H9 (cell line): ENCODE data around the gene TNFSF9. TPM values are rescaled to one million over a fixed set of nuclear protein-coding genes. Genes with fewer than 3 reads are reported as not detected.

Experiments used
- DNase-seq: peaks from one replicate; pipeline ENCODE4 v3.0.0-alpha.2; 2017
- H2AFZ ChIP-seq: one replicate; pipeline ENCODE4 v1.6.1; 2013; ENCODE audit warnings: mild to moderate bottlenecking, low read length, control low read depth, moderate library complexity
- H2AK5ac ChIP-seq: 2 replicates; pipeline ENCODE4 v1.6.1; 2013; ENCODE audit warnings: low read length, control low read depth, mixed read lengths; ENCODE audit not compliant: insufficient read length
- H2BK120ac ChIP-seq: one replicate; pipeline ENCODE4 v1.6.1; 2013; ENCODE audit warnings: low read depth, mild to moderate bottlenecking, low read length, control low read depth, inconsistent platforms; ENCODE audit not compliant: poor library complexity, severe bottlenecking
- H2BK12ac ChIP-seq: 2 replicates; pipeline ENCODE4 v1.6.1; 2013; ENCODE audit warnings: low read length, control low read depth, mixed read lengths, low read depth; ENCODE audit not compliant: insufficient read length
- H2BK15ac ChIP-seq: 2 replicates; pipeline ENCODE4 v1.6.1; 2013; ENCODE audit warnings: low read depth, low read length, control low read depth
- H2BK20ac ChIP-seq: one replicate; pipeline ENCODE4 v1.6.1; 2013; ENCODE audit warnings: low read depth, mild to moderate bottlenecking, low read length, control low read depth, inconsistent platforms; ENCODE audit not compliant: poor library complexity, severe bottlenecking
- H2BK5ac ChIP-seq: 2 replicates; pipeline ENCODE4 v1.6.1; 2013; ENCODE audit warnings: low read length, control low read depth, mixed read lengths; ENCODE audit not compliant: insufficient read length
- H3K14ac ChIP-seq: 2 replicates; pipeline ENCODE4 v1.6.1; 2013; ENCODE audit warnings: low read length, control low read depth; ENCODE audit not compliant: insufficient read depth
- H3K18ac ChIP-seq: 2 replicates; pipeline ENCODE4 v1.6.1; 2013; ENCODE audit warnings: low read depth, mild to moderate bottlenecking, mixed read lengths, low read length, control low read depth; ENCODE audit not compliant: insufficient read length
- H3K23ac ChIP-seq: 2 replicates; pipeline ENCODE4 v1.6.1; 2013; ENCODE audit warnings: low read length, control low read depth, mixed read lengths, low read depth; ENCODE audit not compliant: insufficient read length
- H3K23me2 ChIP-seq: 2 replicates; pipeline ENCODE4 v1.6.1; 2013; ENCODE audit warnings: low read depth, mild to moderate bottlenecking, mixed read lengths, low read length, control low read depth; ENCODE audit not compliant: insufficient read length, poor library complexity, severe bottlenecking
- H3K27ac ChIP-seq: 2 replicates; pipeline ENCODE4 v1.5.1; 2013; ENCODE audit warnings: low read length, control low read depth, mixed read lengths, low read depth; ENCODE audit not compliant: insufficient read length
- H3K27me3 ChIP-seq: 2 replicates; pipeline ENCODE4 v1.6.1; 2013; ENCODE audit warnings: low read length, control low read depth, inconsistent platforms; ENCODE audit not compliant: insufficient read depth
- H3K4ac ChIP-seq: 2 replicates; pipeline ENCODE4 v1.6.1; 2013; ENCODE audit warnings: low read depth, mild to moderate bottlenecking, control low read depth, inconsistent platforms, low read length, moderate library complexity
- H3K4me1 ChIP-seq: 2 replicates; pipeline ENCODE4 v1.6.1; 2013; ENCODE audit warnings: low read length, control low read depth, inconsistent platforms; ENCODE audit not compliant: insufficient read depth
- H3K4me2 ChIP-seq: 2 replicates; pipeline ENCODE4 v1.6.1; 2013; ENCODE audit warnings: low read length, control low read depth, mixed read lengths; ENCODE audit not compliant: insufficient read length, insufficient read depth
- H3K56ac ChIP-seq: 2 replicates; pipeline ENCODE4 v1.6.1; 2013; ENCODE audit warnings: low read depth, mild to moderate bottlenecking, mixed read lengths, low read length, control low read depth; ENCODE audit not compliant: insufficient read length
- H3K79me1 ChIP-seq: 2 replicates; pipeline ENCODE4 v1.6.1; 2013; ENCODE audit warnings: low read depth, mild to moderate bottlenecking, moderate library complexity, low read length, control low read depth, inconsistent platforms; ENCODE audit not compliant: insufficient read depth, poor library complexity, severe bottlenecking
- H3K79me2 ChIP-seq: 2 replicates; pipeline ENCODE4 v1.6.1; 2013; ENCODE audit warnings: low read length, control low read depth, inconsistent platforms; ENCODE audit not compliant: insufficient read depth
- H3K9ac ChIP-seq: 2 replicates; pipeline ENCODE4 v1.6.1; 2013; ENCODE audit warnings: low read length, control low read depth, mixed read lengths; ENCODE audit not compliant: insufficient read length; ENCODE audit errors: extremely low read depth
- H3K9me3 ChIP-seq: one replicate; pipeline ENCODE4 v1.6.1; 2013; ENCODE audit warnings: low read depth, low read length, inconsistent platforms; ENCODE audit not compliant: control insufficient read depth
- H3T11ph ChIP-seq: one replicate; pipeline ENCODE4 v1.6.1; 2013; ENCODE audit warnings: mild to moderate bottlenecking, low read length, control low read depth, inconsistent platforms
- H4K20me1 ChIP-seq: one replicate; pipeline ENCODE4 v1.6.1; 2013; ENCODE audit not compliant: control insufficient read depth, insufficient read length, insufficient read depth
- H4K5ac ChIP-seq: 2 replicates; pipeline ENCODE4 v1.6.1; 2013; ENCODE audit warnings: low read depth, mild to moderate bottlenecking, mixed read lengths, low read length, control low read depth; ENCODE audit not compliant: insufficient read length
- H4K8ac ChIP-seq: replicated peaks from 2 replicates; pipeline ENCODE4 v1.6.1; 2013; ENCODE audit warnings: low read length, control low read depth, mixed read lengths, low read depth; ENCODE audit not compliant: insufficient read length
- H4K91ac ChIP-seq: 2 replicates; pipeline ENCODE4 v1.6.1; 2013; ENCODE audit warnings: low read depth, mild to moderate bottlenecking, moderate library complexity, mixed read lengths, low read length, control low read depth; ENCODE audit not compliant: insufficient read length
- H3K27ac Mint-ChIP-seq, 3 experiments: 2 replicates in 2 of 3; 3 replicates in 1 of 3; pipeline ENCODE4 v1.8.0; 2020 to 2021; ENCODE audit warnings: mixed read lengths in 3 of 3, mild to moderate bottlenecking in 1 of 3, moderate library complexity in 1 of 3
- H3K27me3 Mint-ChIP-seq: 2 replicates; pipeline ENCODE4 v1.8.0; 2021; ENCODE audit warnings: low read depth, mild to moderate bottlenecking, moderate library complexity, mixed read lengths
- H3K36me3 Mint-ChIP-seq, 3 experiments: 2 replicates in 2 of 3; 3 replicates in 1 of 3; pipeline ENCODE4 v1.8.0; 2020 to 2021; ENCODE audit warnings: low read depth in 3 of 3, mixed read lengths in 3 of 3; ENCODE audit not compliant: insufficient read depth in 1 of 3
- H3K4me1 Mint-ChIP-seq, 2 experiments: 2 replicates each; pipeline ENCODE4 v1.8.0; 2020; ENCODE audit warnings: mixed read lengths in 2 of 2
- H3K4me3 Mint-ChIP-seq, 2 experiments: 2 replicates in 1 of 2; 3 replicates in 1 of 2; pipeline ENCODE4 v1.8.0; 2020 to 2021; ENCODE audit warnings: mild to moderate bottlenecking in 2 of 2, mixed read lengths in 2 of 2, moderate library complexity in 1 of 2
- H3K9me3 Mint-ChIP-seq, 2 experiments: 2 replicates in 1 of 2; 3 replicates in 1 of 2; pipeline ENCODE4 v1.8.0; 2020; ENCODE audit warnings: mild to moderate bottlenecking in 2 of 2, mixed read lengths in 2 of 2, moderate library complexity in 1 of 2
- CTCF ChIP-seq: fragments of 200-600 bp; sonication (generic); conservative IDR thresholded peaks from 3 replicates; pipeline ENCODE4 v1.8.0; 2021; ENCODE audit warnings: antibody characterized with exemption, mild to moderate bottlenecking
- WGBS: extraction: QIAGEN DNeasy Blood & Tissue Kit; methylation state at CpG from one replicate; pipeline ENCODE4 v1.1.7; 2013; ENCODE audit warnings: missing lambda C conversion rate, low lambda C conversion rate, mixed read lengths; ENCODE audit not compliant: insufficient read length; ENCODE audit errors: extremely low coverage; 5-methylcytosine and 5-hydroxymethylcytosine counted together
- total RNA-seq: library from RNA; stranded (reverse); gene quantifications from 2 replicates; pipeline ENCODE4 v1.2.1, GENCODE V29; 2021

Gene TNFSF9
- total RNA-seq, 1 experiment from 2014 or later = 1.9 TPM

- Histone ChIP-seq H3K23me2 (peaks cover 3% of the 10 kb centered on the region), H3K4me2 (no peak overlapping the region), H3K79me2 (no peaks in the 10 kb centered on the region), H2BK20ac (no peak overlapping the region), H4K5ac (no peak overlapping the region), H2BK12ac (no peak overlapping the region), H3K14ac (no peak overlapping the region), H3K27ac (no peak overlapping the region), H4K91ac (no peak overlapping the region), H2BK120ac (no peak overlapping the region), H3T11ph (no peak overlapping the region), H3K27me3 (no peaks in the 10 kb centered on the region), H2AK5ac (no peak overlapping the region), H3K4me1 (no peaks in the 10 kb centered on the region), H3K4ac (no peak overlapping the region), H2BK5ac (no peak overlapping the region), H3K79me1 (no peaks in the 10 kb centered on the region), H3K9ac (no peak overlapping the region), H4K20me1 (no peaks in the 10 kb centered on the region), H3K9me3 (no peaks in the 10 kb centered on the region), H3K18ac (no peak overlapping the region), H3K23ac (no peak overlapping the region), H3K56ac (no peak overlapping the region), H2BK15ac (no peak overlapping the region; the same call in 1 of the 2 replicates), H4K8ac (no peak overlapping the region), H2AFZ (no peak overlapping the region)
- no peak overlapping the region for H3K27ac Mint-ChIP-seq
- H3K4me1 Mint-ChIP-seq = no peaks in the 10 kb centered on the region
- H3K4me3 Mint-ChIP-seq = no peak overlapping the region
- no peak for DNase-seq
- TF ChIP-seq CTCF = no peak
- peaks cover 0 to 2% (median 0%) of the 10 kb centered on the region in 3 experiments; a peak in 1 of 7 replicates for H3K36me3 Mint-ChIP-seq
- peaks cover 2 to 3% of the 10 kb centered on the region in 2 experiments; a peak in 1 of 5 replicates for H3K9me3 Mint-ChIP-seq
- peaks cover 21% of the 10 kb centered on the region for H3K27me3 Mint-ChIP-seq
- WGBS = no CpG with 5 or more reads among the region's 15 CpGs
These were observed 41.4 kb upstream of the TNFSF9 start for GRCh38 chr19:6489278-6490061.
